GM12878 (cell line): Measurements from ENCODE around the gene BRME1. TPM values are rescaled to one million over a fixed set of nuclear protein-coding genes. Genes with fewer than 3 reads are reported as not detected.
A peak's percentile ranks its signal among the peaks of the same experiment; 100 is the strongest.

Source experiments
- CBX5 ChIP-seq: sonication (generic); IDR thresholded peaks from 2 replicates; pipeline ENCODE4 v1.6.1; 2016; ENCODE audit warnings: low read depth, moderate library complexity, mild to moderate bottlenecking, inconsistent platforms
- LARP7 ChIP-seq: fragments of 450-650 bp; IDR thresholded peaks from 2 replicates; pipeline ENCODE4 v1.6.1; 2017; ENCODE audit warnings: mild to moderate bottlenecking
- MEF2A ChIP-seq: IDR thresholded peaks from 2 replicates; pipeline ENCODE4 v1.6.1; 2011; ENCODE audit warnings: low read depth, mild to moderate bottlenecking, low read length, moderate library complexity; ENCODE audit not compliant: insufficient read depth
- MEF2B ChIP-seq: fragments of 450-650 bp; IDR thresholded peaks from 2 replicates; pipeline ENCODE4 v1.6.1; 2018; ENCODE audit warnings: mild to moderate bottlenecking, moderate library complexity; ENCODE audit not compliant: partially characterized antibody, poor library complexity, severe bottlenecking
- MTA3 ChIP-seq: IDR thresholded peaks from 2 replicates; pipeline ENCODE4 v1.6.1; 2012; ENCODE audit warnings: low read length, inconsistent platforms, borderline replicate concordance
- MXI1 ChIP-seq: fragments of 150-350 bp; IDR thresholded peaks from 2 replicates; pipeline ENCODE4 v1.6.1; 2011; ENCODE audit warnings: low read depth, mild to moderate bottlenecking, inconsistent platforms, low read length, improper control_type of control experiment
- PAX5 ChIP-seq: IDR thresholded peaks from 2 replicates; pipeline ENCODE4 v1.6.1; 2011; ENCODE audit warnings: low read depth, low read length, borderline replicate concordance
- POLR2A ChIP-seq: IDR thresholded peaks from 2 replicates; pipeline ENCODE4 v1.6.1; 2011; ENCODE audit warnings: low read depth, mild to moderate bottlenecking, low read length
- POLR2AphosphoS2 ChIP-seq: IDR thresholded peaks from 2 replicates; pipeline ENCODE4 v1.6.1; 2011; ENCODE audit warnings: low read depth, mild to moderate bottlenecking, low read length, improper control_type of control experiment, moderate library complexity
- POLR2AphosphoS5 ChIP-seq: IDR thresholded peaks from 2 replicates; pipeline ENCODE4 v1.6.1; 2011; ENCODE audit warnings: mild to moderate bottlenecking, low read length, inconsistent platforms
- SMARCA5 ChIP-seq: fragments of 450-650 bp; IDR thresholded peaks from 2 replicates; pipeline ENCODE4 v1.6.1; 2017; ENCODE audit warnings: mild to moderate bottlenecking
- SRF ChIP-seq, 2 experiments: IDR thresholded peaks; 2 replicates each; pipeline ENCODE4 v1.6.1; 2011; ENCODE audit warnings: low read depth in 2 of 2, low read length in 2 of 2, mild to moderate bottlenecking in 1 of 2, moderate library complexity in 1 of 2
- TAF1 ChIP-seq: IDR thresholded peaks from 2 replicates; pipeline ENCODE4 v1.6.1; 2011; ENCODE audit warnings: mild to moderate bottlenecking, low read depth, low read length, borderline replicate concordance
- TARDBP ChIP-seq: IDR thresholded peaks from 2 replicates; pipeline ENCODE4 v1.6.1; 2016; ENCODE audit warnings: borderline replicate concordance
- TBL1XR1 ChIP-seq: IDR thresholded peaks from 2 replicates; pipeline ENCODE4 v1.6.1; 2012; ENCODE audit warnings: low read depth, low read length, improper control_type of control experiment
- TCF12 ChIP-seq: IDR thresholded peaks from 2 replicates; pipeline ENCODE4 v1.6.1; 2011; ENCODE audit warnings: low read depth, mild to moderate bottlenecking, low read length
- YY1 ChIP-seq: IDR thresholded peaks from 2 replicates; pipeline ENCODE4 v1.6.1; 2011; ENCODE audit warnings: low read depth, mild to moderate bottlenecking, low read length
- polyA plus RNA-seq, 11 experiments: library from polyadenylated mRNA; depleted of rRNA in 4 of 11; unstranded in 6 of 11; stranded (reverse) in 5 of 11; fragments of >200 nt; fragmentation: Nextera tagmentation in 4 of 11; fragmentation: Illumina TruSeq in 1 of 11; extraction: Ambion mirVana in 4 of 11; extraction: Trizol in 1 of 11; gene quantifications; 1 replicate in 1 of 11; 2 replicates in 10 of 11; pipeline versions ENCODE4 v1.2.1 to v1.2.3, GENCODE V29; 2011 to 2016; ENCODE audit warnings: inconsistent platforms in 2 of 11, missing spikeins in 2 of 11, low read depth in 1 of 11
- total RNA-seq, 4 experiments: library from RNA; depleted of rRNA in 3 of 4; stranded (reverse); fragments of >200 nt in 3 of 4; fragmentation: Illumina TruSeq in 1 of 4; extraction: Trizol in 1 of 4; gene quantifications; 2 replicates each; pipeline versions ENCODE4 v1.2.1 to v1.2.3, GENCODE V29; 2013 to 2021
- TF ChIP-seq, protein P1 (sequence below): fragments of 450-650 bp; formaldehyde crosslinking; IDR thresholded peaks from 2 replicates; pipeline ENCODE4 v1.5.0; 2022; ENCODE audit warnings: mild to moderate bottlenecking, missing genetic modification characterization
- TF ChIP-seq, protein P2 (sequence below): IDR thresholded peaks from 2 replicates; pipeline ENCODE4 v1.6.1; 2011; ENCODE audit warnings: low read depth, mild to moderate bottlenecking, low read length, moderate library complexity, borderline replicate concordance; ENCODE audit errors: extremely low read depth
- TF ChIP-seq, protein P3 (sequence below): fragments of 450-650 bp; IDR thresholded peaks from 2 replicates; pipeline ENCODE4 v1.6.1; 2017; ENCODE audit warnings: mild to moderate bottlenecking, moderate library complexity

BRME1 gene
- total and polyA plus RNA-seq, 10 of the 15 experiments (the other 5 are each of a cell fraction or from before 2014, with no cell fraction given), result 0.07 to 2.2 (median 1.1) TPM; not detected in 1

DNA sequence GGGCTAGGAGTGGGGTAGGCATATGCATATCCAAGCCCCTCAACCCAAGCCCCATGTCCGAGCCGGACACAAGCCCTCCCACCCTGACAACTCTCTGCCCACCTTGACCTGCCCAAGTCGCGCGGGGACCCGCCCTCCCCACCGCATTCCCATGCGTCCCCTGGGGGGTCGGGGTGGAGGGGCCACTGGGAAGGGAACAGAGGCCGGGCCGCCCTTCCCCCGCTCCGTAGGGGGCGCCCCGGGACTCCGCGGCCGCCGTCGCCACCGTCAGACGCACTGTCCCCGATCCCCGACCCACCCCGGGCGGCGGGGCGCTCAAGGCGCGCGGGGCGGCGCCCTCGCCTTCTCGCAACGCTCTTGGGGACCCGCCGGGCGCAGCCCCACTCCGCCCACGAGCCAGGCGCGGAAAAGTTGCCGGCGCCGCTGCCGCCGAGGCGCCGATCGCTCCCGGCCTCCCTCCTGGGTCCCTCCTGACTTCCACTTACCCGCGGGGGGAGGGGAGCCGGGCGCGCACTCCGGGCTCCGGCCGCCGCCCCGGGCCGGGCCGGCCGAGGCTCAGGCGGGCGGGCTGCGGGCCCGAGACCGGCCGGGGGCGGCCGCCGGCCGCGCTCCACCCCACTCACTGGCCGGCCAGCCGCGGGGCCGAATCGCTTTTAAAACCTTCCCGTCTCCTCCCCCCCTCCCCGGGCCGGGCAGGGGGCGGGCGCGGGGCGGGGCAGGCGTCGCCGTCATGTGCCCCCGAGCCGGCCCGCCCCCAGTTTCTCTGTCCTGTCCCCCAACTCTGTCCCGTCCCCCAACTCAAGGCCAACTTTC is 63.4 kb downstream of the BRME1 start (continued):
- TF ChIP-seq CBX5, result no peak
- peak; percentile 71; the same call in 1 of the 2 replicates for TF ChIP-seq YY1
- TF ChIP-seq SMARCA5, result peak; percentile 85; the same call in 1 of the 2 replicates
- peak; percentile 85 for TF ChIP-seq POLR2A
- TF ChIP-seq TBL1XR1, result peak; percentile 0; the same call in 1 of the 2 replicates
- TF ChIP-seq MEF2B, result peak; percentile 43
- peak; percentile 88 for TF ChIP-seq POLR2AphosphoS5
- no peak for TF ChIP-seq PAX5
- TF ChIP-seq POLR2AphosphoS2, result 0 out of 2 replicates have a peak, but pooled peaks have one; percentile 74
- peak; percentile 51; the same call in 1 of the 2 replicates for TF ChIP-seq TCF12
- no peak for TF ChIP-seq MEF2A
- TF ChIP-seq TAF1, result peak; percentile 70
- no peak for TF ChIP-seq MTA3
- TF ChIP-seq, protein P1, sequence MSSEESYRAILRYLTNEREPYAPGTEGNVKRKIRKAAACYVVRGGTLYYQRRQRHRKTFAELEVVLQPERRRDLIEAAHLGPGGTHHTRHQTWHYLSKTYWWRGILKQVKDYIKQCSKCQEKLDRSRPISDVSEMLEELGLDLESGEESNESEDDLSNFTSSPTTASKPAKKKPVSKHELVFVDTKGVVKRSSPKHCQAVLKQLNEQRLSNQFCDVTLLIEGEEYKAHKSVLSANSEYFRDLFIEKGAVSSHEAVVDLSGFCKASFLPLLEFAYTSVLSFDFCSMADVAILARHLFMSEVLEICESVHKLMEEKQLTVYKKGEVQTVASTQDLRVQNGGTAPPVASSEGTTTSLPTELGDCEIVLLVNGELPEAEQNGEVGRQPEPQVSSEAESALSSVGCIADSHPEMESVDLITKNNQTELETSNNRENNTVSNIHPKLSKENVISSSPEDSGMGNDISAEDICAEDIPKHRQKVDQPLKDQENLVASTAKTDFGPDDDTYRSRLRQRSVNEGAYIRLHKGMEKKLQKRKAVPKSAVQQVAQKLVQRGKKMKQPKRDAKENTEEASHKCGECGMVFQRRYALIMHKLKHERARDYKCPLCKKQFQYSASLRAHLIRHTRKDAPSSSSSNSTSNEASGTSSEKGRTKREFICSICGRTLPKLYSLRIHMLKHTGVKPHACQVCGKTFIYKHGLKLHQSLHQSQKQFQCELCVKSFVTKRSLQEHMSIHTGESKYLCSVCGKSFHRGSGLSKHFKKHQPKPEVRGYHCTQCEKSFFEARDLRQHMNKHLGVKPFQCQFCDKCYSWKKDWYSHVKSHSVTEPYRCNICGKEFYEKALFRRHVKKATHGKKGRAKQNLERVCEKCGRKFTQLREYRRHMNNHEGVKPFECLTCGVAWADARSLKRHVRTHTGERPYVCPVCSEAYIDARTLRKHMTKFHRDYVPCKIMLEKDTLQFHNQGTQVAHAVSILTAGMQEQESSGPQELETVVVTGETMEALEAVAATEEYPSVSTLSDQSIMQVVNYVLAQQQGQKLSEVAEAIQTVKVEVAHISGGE (CRISPR knock-in tag), result no peak
- TF ChIP-seq, protein P2, sequence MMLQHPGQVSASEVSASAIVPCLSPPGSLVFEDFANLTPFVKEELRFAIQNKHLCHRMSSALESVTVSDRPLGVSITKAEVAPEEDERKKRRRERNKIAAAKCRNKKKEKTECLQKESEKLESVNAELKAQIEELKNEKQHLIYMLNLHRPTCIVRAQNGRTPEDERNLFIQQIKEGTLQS, result no peak
- no peak for TF ChIP-seq SRF (IDR thresholded peaks at IDR 0.05; ENCODE audit: low read depth in 2 of 2, low read length in 2 of 2)
- no peak for TF ChIP-seq TARDBP
- peak; percentile 34 for TF ChIP-seq MXI1
- peak; percentile 95 for TF ChIP-seq LARP7
- TF ChIP-seq, protein P3, sequence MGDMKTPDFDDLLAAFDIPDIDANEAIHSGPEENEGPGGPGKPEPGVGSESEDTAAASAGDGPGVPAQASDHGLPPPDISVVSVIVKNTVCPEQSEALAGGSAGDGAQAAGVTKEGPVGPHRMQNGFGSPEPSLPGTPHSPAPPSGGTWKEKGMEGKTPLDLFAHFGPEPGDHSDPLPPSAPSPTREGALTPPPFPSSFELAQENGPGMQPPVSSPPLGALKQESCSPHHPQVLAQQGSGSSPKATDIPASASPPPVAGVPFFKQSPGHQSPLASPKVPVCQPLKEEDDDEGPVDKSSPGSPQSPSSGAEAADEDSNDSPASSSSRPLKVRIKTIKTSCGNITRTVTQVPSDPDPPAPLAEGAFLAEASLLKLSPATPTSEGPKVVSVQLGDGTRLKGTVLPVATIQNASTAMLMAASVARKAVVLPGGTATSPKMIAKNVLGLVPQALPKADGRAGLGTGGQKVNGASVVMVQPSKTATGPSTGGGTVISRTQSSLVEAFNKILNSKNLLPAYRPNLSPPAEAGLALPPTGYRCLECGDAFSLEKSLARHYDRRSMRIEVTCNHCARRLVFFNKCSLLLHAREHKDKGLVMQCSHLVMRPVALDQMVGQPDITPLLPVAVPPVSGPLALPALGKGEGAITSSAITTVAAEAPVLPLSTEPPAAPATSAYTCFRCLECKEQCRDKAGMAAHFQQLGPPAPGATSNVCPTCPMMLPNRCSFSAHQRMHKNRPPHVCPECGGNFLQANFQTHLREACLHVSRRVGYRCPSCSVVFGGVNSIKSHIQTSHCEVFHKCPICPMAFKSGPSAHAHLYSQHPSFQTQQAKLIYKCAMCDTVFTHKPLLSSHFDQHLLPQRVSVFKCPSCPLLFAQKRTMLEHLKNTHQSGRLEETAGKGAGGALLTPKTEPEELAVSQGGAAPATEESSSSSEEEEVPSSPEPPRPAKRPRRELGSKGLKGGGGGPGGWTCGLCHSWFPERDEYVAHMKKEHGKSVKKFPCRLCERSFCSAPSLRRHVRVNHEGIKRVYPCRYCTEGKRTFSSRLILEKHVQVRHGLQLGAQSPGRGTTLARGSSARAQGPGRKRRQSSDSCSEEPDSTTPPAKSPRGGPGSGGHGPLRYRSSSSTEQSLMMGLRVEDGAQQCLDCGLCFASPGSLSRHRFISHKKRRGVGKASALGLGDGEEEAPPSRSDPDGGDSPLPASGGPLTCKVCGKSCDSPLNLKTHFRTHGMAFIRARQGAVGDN, result peak; percentile 72
